Measurements from ENCODE around the gene FAM53A.

- no peak for TF ChIP-seq CTCF (IDR thresholded peaks at IDR 0.05)
- TF ChIP-seq POLR2A (IDR thresholded peaks at IDR 0.05) = no peak
Observed at GRCh38 chr4:1666391-1666790, 17.7 kb downstream of the FAM53A start.
